ENCODE measurements around the gene NNT. TPM values are rescaled to one million over a fixed set of nuclear protein-coding genes. Genes with fewer than 3 reads are reported as not detected.

Gene NNT
- total and polyA plus RNA-seq, 10 of the 15 experiments (the other 5 are each of a cell fraction or from before 2014, with no cell fraction given) = 20.8 to 73.1 (median 51.9) TPM

- 0 out of 2 replicates have a peak, but pooled peaks have one; percentile 28 for TF ChIP-seq CHD2 (IDR thresholded peaks at IDR 0.05; ENCODE audit: borderline replicate concordance, low read depth, low read length)
- TF ChIP-seq, protein P1, sequence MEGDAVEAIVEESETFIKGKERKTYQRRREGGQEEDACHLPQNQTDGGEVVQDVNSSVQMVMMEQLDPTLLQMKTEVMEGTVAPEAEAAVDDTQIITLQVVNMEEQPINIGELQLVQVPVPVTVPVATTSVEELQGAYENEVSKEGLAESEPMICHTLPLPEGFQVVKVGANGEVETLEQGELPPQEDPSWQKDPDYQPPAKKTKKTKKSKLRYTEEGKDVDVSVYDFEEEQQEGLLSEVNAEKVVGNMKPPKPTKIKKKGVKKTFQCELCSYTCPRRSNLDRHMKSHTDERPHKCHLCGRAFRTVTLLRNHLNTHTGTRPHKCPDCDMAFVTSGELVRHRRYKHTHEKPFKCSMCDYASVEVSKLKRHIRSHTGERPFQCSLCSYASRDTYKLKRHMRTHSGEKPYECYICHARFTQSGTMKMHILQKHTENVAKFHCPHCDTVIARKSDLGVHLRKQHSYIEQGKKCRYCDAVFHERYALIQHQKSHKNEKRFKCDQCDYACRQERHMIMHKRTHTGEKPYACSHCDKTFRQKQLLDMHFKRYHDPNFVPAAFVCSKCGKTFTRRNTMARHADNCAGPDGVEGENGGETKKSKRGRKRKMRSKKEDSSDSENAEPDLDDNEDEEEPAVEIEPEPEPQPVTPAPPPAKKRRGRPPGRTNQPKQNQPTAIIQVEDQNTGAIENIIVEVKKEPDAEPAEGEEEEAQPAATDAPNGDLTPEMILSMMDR (IDR thresholded peaks at IDR 0.05 in 2 of 3, conservative IDR thresholded peaks at IDR 0.05 in 1 of 3; ENCODE audit: control insufficient read depth in 2 of 3, extremely low read depth in 1 of 3, insufficient read depth in 1 of 3, low read depth in 3 of 3, low read length in 3 of 3) = no peak
- TF ChIP-seq EED (IDR thresholded peaks at IDR 0.05; ENCODE audit: low read depth) = no peak
- TF ChIP-seq GATAD2B (conservative IDR thresholded peaks at IDR 0.05; ENCODE audit: low read depth) = no peak
- peak; percentile 4; the same call in 1 of the 2 replicates for TF ChIP-seq RUNX3 (IDR thresholded peaks at IDR 0.05; ENCODE audit: low read length)
- TF ChIP-seq MTA3 (IDR thresholded peaks at IDR 0.05; ENCODE audit: borderline replicate concordance, low read length) = no peak
- TF ChIP-seq, protein P2, sequence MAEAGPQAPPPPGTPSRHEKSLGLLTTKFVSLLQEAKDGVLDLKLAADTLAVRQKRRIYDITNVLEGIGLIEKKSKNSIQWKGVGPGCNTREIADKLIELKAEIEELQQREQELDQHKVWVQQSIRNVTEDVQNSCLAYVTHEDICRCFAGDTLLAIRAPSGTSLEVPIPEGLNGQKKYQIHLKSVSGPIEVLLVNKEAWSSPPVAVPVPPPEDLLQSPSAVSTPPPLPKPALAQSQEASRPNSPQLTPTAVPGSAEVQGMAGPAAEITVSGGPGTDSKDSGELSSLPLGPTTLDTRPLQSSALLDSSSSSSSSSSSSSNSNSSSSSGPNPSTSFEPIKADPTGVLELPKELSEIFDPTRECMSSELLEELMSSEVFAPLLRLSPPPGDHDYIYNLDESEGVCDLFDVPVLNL (IDR thresholded peaks at IDR 0.05; ENCODE audit: low read depth, low read length) = no peak
- TF ChIP-seq CREM (IDR thresholded peaks at IDR 0.05; ENCODE audit: low read depth) = no peak
- TF ChIP-seq, protein P3, sequence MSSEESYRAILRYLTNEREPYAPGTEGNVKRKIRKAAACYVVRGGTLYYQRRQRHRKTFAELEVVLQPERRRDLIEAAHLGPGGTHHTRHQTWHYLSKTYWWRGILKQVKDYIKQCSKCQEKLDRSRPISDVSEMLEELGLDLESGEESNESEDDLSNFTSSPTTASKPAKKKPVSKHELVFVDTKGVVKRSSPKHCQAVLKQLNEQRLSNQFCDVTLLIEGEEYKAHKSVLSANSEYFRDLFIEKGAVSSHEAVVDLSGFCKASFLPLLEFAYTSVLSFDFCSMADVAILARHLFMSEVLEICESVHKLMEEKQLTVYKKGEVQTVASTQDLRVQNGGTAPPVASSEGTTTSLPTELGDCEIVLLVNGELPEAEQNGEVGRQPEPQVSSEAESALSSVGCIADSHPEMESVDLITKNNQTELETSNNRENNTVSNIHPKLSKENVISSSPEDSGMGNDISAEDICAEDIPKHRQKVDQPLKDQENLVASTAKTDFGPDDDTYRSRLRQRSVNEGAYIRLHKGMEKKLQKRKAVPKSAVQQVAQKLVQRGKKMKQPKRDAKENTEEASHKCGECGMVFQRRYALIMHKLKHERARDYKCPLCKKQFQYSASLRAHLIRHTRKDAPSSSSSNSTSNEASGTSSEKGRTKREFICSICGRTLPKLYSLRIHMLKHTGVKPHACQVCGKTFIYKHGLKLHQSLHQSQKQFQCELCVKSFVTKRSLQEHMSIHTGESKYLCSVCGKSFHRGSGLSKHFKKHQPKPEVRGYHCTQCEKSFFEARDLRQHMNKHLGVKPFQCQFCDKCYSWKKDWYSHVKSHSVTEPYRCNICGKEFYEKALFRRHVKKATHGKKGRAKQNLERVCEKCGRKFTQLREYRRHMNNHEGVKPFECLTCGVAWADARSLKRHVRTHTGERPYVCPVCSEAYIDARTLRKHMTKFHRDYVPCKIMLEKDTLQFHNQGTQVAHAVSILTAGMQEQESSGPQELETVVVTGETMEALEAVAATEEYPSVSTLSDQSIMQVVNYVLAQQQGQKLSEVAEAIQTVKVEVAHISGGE (CRISPR knock-in tag; IDR thresholded peaks at IDR 0.05) = no peak
- TF ChIP-seq, protein P4, sequence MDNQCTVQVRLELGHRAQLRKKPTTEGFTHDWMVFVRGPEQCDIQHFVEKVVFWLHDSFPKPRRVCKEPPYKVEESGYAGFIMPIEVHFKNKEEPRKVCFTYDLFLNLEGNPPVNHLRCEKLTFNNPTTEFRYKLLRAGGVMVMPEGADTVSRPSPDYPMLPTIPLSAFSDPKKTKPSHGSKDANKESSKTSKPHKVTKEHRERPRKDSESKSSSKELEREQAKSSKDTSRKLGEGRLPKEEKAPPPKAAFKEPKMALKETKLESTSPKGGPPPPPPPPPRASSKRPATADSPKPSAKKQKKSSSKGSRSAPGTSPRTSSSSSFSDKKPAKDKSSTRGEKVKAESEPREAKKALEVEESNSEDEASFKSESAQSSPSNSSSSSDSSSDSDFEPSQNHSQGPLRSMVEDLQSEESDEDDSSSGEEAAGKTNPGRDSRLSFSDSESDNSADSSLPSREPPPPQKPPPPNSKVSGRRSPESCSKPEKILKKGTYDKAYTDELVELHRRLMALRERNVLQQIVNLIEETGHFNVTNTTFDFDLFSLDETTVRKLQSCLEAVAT (IDR thresholded peaks at IDR 0.05) = peak; percentile 44; the same call in 1 of the 2 replicates
- TF ChIP-seq ZNF384 (IDR thresholded peaks at IDR 0.05; ENCODE audit: borderline replicate concordance, low read depth, low read length) = no peak
- TF ChIP-seq POLR2AphosphoS5 (IDR thresholded peaks at IDR 0.05; ENCODE audit: low read length) = peak; percentile 16
- no peak for TF ChIP-seq SKIL (IDR thresholded peaks at IDR 0.05; ENCODE audit: low read depth, poor library complexity, severe bottlenecking)
- TF ChIP-seq IKZF2 (IDR thresholded peaks at IDR 0.05) = peak; percentile 53 to 63
- no peak for TF ChIP-seq PAX5 (IDR thresholded peaks at IDR 0.05; ENCODE audit: borderline replicate concordance, low read depth, low read length)
These were observed 46.9 kb upstream of the NNT start (continued) for GRCh38 chr5:43555895-43556606.

Data from GM12878 (cell line).